GM18519 (cell line): ENCODE results near the gene EIF4A3.

Experiments
- ATAC-seq: cut with Tn5 transposase; IDR thresholded peaks from one replicate; pipeline ENCODE4 v1.9.1; 2021; ENCODE audit warnings: mild to moderate bottlenecking, moderate library complexity; ENCODE audit not compliant: unreplicated experiment, low FRiP score

EIF4A3 gene

GRCh38 chr17:80086616-80087015 is 60.3 kb downstream of the EIF4A3 start:
- no peak for ATAC-seq

- no peak for ATAC-seq
Observed at GRCh38 chr17:80086081-80086480, 60.8 kb downstream of the EIF4A3 start.

DNA sequence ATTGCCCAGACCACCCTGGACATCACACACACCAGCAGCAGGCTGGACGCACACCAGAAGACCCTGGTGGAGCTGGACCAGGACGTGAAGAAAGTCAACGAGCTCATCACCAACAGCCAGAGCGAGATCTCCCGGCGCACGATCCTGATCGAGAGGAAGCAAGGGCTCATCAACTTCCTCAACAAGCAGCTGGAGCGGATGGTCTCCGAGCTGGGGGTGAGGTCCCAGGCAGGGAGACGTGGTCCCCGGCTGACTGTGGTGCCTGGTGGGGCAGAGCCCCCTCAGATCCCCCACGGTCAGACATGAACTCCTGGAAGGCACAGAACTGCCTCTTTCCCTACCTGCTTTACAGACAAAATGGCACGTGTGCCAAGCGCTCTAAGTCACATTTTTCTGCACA is 62.2 kb downstream of the EIF4A3 start:
- no peak for ATAC-seq
